ENCODE data around the gene HOXB6. TPM values are rescaled to one million over a fixed set of nuclear protein-coding genes. Genes with fewer than 3 reads are reported as not detected.

Gene HOXB6
- total and polyA plus RNA-seq, 4 donors = 0.17 to 1.1 (median 0.46) TPM

GRCh38 chr17:48567209-48567608, 37.6 kb downstream of the HOXB6 start:
- Histone ChIP-seq H3K4me3 (ENCODE audit: low read depth in 1 of 3, low read length in 3 of 3) (no peak overlapping the region), H3K27me3 (ENCODE audit: control insufficient read depth in 4 of 4, insufficient read depth in 4 of 4, low read length in 3 of 4) (peaks cover 0 to 33% (median 11%) of the 10 kb centered on the region in 4 donors), H3K4me1 (ENCODE audit: control insufficient read depth in 4 of 4, insufficient read depth in 4 of 4, low read length in 3 of 4) (peaks cover 0 to 2% (median 0%) of the 10 kb centered on the region in 4 donors), H3K9me3 (ENCODE audit: control insufficient read depth in 4 of 4, low read length in 3 of 4) (no peaks in the 10 kb centered on the region), H3K9ac (ENCODE audit: low read depth in 1 of 2, low read length in 2 of 2) (no peak overlapping the region), H3K27ac (ENCODE audit: low read depth in 1 of 2, low read length in 2 of 2) (no peak overlapping the region), H3K36me3 (ENCODE audit: control insufficient read depth in 4 of 4, insufficient read depth in 3 of 4, low read depth in 1 of 4, low read length in 3 of 4) (no peaks in the 10 kb centered on the region)
- 27% methylated on average over 6 of the region's 6 CpGs for WGBS
- TF ChIP-seq, protein P1, sequence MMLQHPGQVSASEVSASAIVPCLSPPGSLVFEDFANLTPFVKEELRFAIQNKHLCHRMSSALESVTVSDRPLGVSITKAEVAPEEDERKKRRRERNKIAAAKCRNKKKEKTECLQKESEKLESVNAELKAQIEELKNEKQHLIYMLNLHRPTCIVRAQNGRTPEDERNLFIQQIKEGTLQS (IDR thresholded peaks at IDR 0.05) = no peak
- no peak for TF ChIP-seq YY1 (IDR thresholded peaks at IDR 0.05)
- TF ChIP-seq FOXA1 (IDR thresholded peaks at IDR 0.05) = no peak
- no peak for TF ChIP-seq RAD21 (IDR thresholded peaks at IDR 0.05)
- DNase-seq (ENCODE audit: low spot score) = no peak

- Histone ChIP-seq H3K4me1 (ENCODE audit: control insufficient read depth in 4 of 4, insufficient read depth in 4 of 4, low read length in 3 of 4) (peaks cover 0 to 2% (median 0%) of the 10 kb centered on the region in 4 donors), H3K9me3 (ENCODE audit: control insufficient read depth in 4 of 4, low read length in 3 of 4) (no peaks in the 10 kb centered on the region), H3K27me3 (ENCODE audit: control insufficient read depth in 4 of 4, insufficient read depth in 4 of 4, low read length in 3 of 4) (peaks cover 0 to 33% (median 11%) of the 10 kb centered on the region in 4 donors), H3K4me3 (ENCODE audit: low read depth in 1 of 3, low read length in 3 of 3) (no peak overlapping the region), H3K27ac (ENCODE audit: low read depth in 1 of 2, low read length in 2 of 2) (no peak overlapping the region), H3K9ac (ENCODE audit: low read depth in 1 of 2, low read length in 2 of 2) (no peak overlapping the region), H3K36me3 (ENCODE audit: control insufficient read depth in 4 of 4, insufficient read depth in 3 of 4, low read depth in 1 of 4, low read length in 3 of 4) (no peaks in the 10 kb centered on the region)
- TF ChIP-seq ZBTB33 (IDR thresholded peaks at IDR 0.05) (no peak), HNF4A (conservative IDR thresholded peaks at IDR 0.05) (no peak), FOXA1 (IDR thresholded peaks at IDR 0.05) (no peak), REST (IDR thresholded peaks at IDR 0.05) (no peak), YY1 (IDR thresholded peaks at IDR 0.05) (no peak), GABPA (IDR thresholded peaks at IDR 0.05 in 1 of 2, conservative IDR thresholded peaks at IDR 0.05 in 1 of 2) (no peak), SP1 (IDR thresholded peaks at IDR 0.05) (no peak), EGR1 (IDR thresholded peaks at IDR 0.05; ENCODE audit: low read depth in 2 of 2) (no peak), TAF1 (conservative IDR thresholded peaks at IDR 0.05) (no peak), HNF4G (IDR thresholded peaks at IDR 0.05) (no peak), NR2F2 (IDR thresholded peaks at IDR 0.05) (no peak), MAX (IDR thresholded peaks at IDR 0.05) (no peak), FOXA2 (IDR thresholded peaks at IDR 0.05) (no peak), RAD21 (IDR thresholded peaks at IDR 0.05) (no peak)
- TF ChIP-seq, protein P1 (IDR thresholded peaks at IDR 0.05) = no peak
- TF ChIP-seq, protein P2, sequence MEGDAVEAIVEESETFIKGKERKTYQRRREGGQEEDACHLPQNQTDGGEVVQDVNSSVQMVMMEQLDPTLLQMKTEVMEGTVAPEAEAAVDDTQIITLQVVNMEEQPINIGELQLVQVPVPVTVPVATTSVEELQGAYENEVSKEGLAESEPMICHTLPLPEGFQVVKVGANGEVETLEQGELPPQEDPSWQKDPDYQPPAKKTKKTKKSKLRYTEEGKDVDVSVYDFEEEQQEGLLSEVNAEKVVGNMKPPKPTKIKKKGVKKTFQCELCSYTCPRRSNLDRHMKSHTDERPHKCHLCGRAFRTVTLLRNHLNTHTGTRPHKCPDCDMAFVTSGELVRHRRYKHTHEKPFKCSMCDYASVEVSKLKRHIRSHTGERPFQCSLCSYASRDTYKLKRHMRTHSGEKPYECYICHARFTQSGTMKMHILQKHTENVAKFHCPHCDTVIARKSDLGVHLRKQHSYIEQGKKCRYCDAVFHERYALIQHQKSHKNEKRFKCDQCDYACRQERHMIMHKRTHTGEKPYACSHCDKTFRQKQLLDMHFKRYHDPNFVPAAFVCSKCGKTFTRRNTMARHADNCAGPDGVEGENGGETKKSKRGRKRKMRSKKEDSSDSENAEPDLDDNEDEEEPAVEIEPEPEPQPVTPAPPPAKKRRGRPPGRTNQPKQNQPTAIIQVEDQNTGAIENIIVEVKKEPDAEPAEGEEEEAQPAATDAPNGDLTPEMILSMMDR (IDR thresholded peaks at IDR 0.05; ENCODE audit: low read depth, low read length, missing input control) = no peak
- 42% methylated on average over 2 of the region's 2 CpGs for WGBS
- DNase-seq (ENCODE audit: low spot score) = no peak
These were observed 38.1 kb downstream of the HOXB6 start for GRCh38 chr17:48566717-48567116.
